Transverse colon (tissue), 4 donors: ENCODE measurements around the gene C9orf85. TPM values are rescaled to one million over a fixed set of nuclear protein-coding genes. Genes with fewer than 3 reads are reported as not detected.
A peak's percentile ranks its signal among the peaks of the same experiment; 100 is the strongest.

ENCODE experiments used
- DNase-seq: peaks from one replicate; pipeline ENCODE4 v3.0.0-alpha.2; 2019
- H3K27ac ChIP-seq, 4 donors: fragments of 200-600 bp; sonication (generic); 2 replicates each; pipeline ENCODE4 v1.5.1; 2016 to 2018; ENCODE audit warnings: inconsistent platforms in 4 of 4
- H3K27me3 ChIP-seq: fragments of 200-600 bp; sonication (generic); 2 replicates; pipeline ENCODE4 v1.5.1; 2017; ENCODE audit warnings: inconsistent platforms
- H3K36me3 ChIP-seq, 4 donors: fragments of 200-600 bp; sonication (generic); 2 replicates each; pipeline ENCODE4 v1.5.1; 2017 to 2019; ENCODE audit warnings: inconsistent platforms in 4 of 4
- H3K4me1 ChIP-seq, 4 donors: fragments of 200-600 bp; sonication (generic); 2 replicates each; pipeline ENCODE4 v1.5.1; 2017 to 2020; ENCODE audit warnings: inconsistent platforms in 4 of 4
- H3K4me3 ChIP-seq, 4 donors: fragments of 200-600 bp; sonication (generic); 1 replicate in 1 of 4; 2 replicates in 3 of 4; pipeline versions ENCODE4 v1.5.1 to v1.6.1; 2017 to 2019; ENCODE audit warnings: inconsistent platforms in 4 of 4
- H3K9me3 ChIP-seq, 2 donors: fragments of 200-600 bp; sonication (generic); 2 replicates each; pipeline ENCODE4 v1.5.1; 2017 to 2019; ENCODE audit warnings: inconsistent platforms in 2 of 2
- CTCF ChIP-seq, 5 experiments: fragments of 200-600 bp in 3 of 5; fragments of 450-650 bp in 2 of 5; sonication (generic) in 3 of 5; IDR thresholded peaks; 1 replicate in 2 of 5; 2 replicates in 3 of 5; pipeline ENCODE4 v1.5.1; 2016 to 2017; ENCODE audit warnings: antibody characterized with exemption in 5 of 5, inconsistent platforms in 3 of 5, mild to moderate bottlenecking in 2 of 5, moderate library complexity in 1 of 5
- EP300 ChIP-seq: sonication (generic); formaldehyde crosslinking; IDR thresholded peaks from one replicate; pipeline ENCODE4 v1.6.1; 2017; ENCODE audit warnings: antibody characterized with exemption, low read depth
- POLR2A ChIP-seq: fragments of 450-650 bp; IDR thresholded peaks from one replicate; pipeline ENCODE4 v1.6.1; 2016; ENCODE audit warnings: antibody characterized with exemption, mild to moderate bottlenecking, moderate library complexity
- POLR2AphosphoS5 ChIP-seq, 3 donors: sonication (generic); formaldehyde crosslinking; IDR thresholded peaks; one replicate each; pipeline ENCODE4 v1.6.1; 2016; ENCODE audit warnings: antibody characterized with exemption in 3 of 3
- WGBS, 2 donors: methylation state at CpG; one replicate each; pipeline ENCODE4 v1.1.5; 2018; ENCODE audit warnings: low coverage in 1 of 2; 5-methylcytosine and 5-hydroxymethylcytosine counted together
- in situ Hi-C, 4 donors: fragments of 200-750 bp; cut with MboI; loops; one replicate each; pipeline versions ENCODE4 v1.15.0 to v1.15.1; 2017; ENCODE audit warnings: low sequenced_read_pairs in 3 of 4, low pct_ligation_motif_present in 1 of 4, low pct_unique_long_range_greater_than_20kb in 1 of 4
- intact Hi-C: fragments of 100-400 bp; cut with DNase I; formaldehyde crosslinking; loops from one replicate; pipeline ENCODE4 v1.15.1; 2023; ENCODE audit warnings: low total_unique reads
- total RNA-seq, 4 donors: library from RNA; depleted of rRNA; stranded (reverse); fragments of >200 nt; gene quantifications; one replicate each; pipeline ENCODE4 v1.1.0, GENCODE V29; 2016

C9orf85 gene
- total RNA-seq, 4 donors from 2014 or later: 3.0 to 14.9 (median 9.8) TPM

- no peaks in the 10 kb centered on the region for H3K27me3 ChIP-seq
- 92% methylated on average over 1 of the region's 1 CpG; no CpG with 5 or more reads in 1 of the 2 donors for WGBS, 2 donors
- TF ChIP-seq POLR2AphosphoS5 (IDR thresholded peaks at IDR 0.05) (no peak), EP300 (no peak), POLR2A (no peak), CTCF (IDR thresholded peaks at IDR 0.05) (no peak)
- intact Hi-C loops: no loop called here
- no peak overlapping the region for H3K4me3 ChIP-seq
- peaks cover 6 to 7% of the 10 kb centered on the region in 2 donors for H3K9me3 ChIP-seq
- no peak for DNase-seq
- no peaks in the 10 kb centered on the region for H3K36me3 ChIP-seq
- in situ Hi-C loops: no loop called here
- H3K4me1 ChIP-seq: peaks cover 0 to 19% (median 2%) of the 10 kb centered on the region in 4 donors
- H3K27ac ChIP-seq: no peak overlapping the region
Measured at GRCh38 chr9:71965403-71965802, 54.0 kb downstream of the C9orf85 start.

- WGBS, 2 donors: 75 to 86% methylated on average over 5 of the region's 5 CpGs
- intact Hi-C loops: no loop called here
- TF ChIP-seq POLR2A: no peak
- no peak for TF ChIP-seq EP300
- no peak for TF ChIP-seq CTCF (IDR thresholded peaks at IDR 0.05)
- TF ChIP-seq POLR2AphosphoS5 (IDR thresholded peaks at IDR 0.05): no peak
- no peaks in the 10 kb centered on the region for H3K27me3 ChIP-seq
- in situ Hi-C loops: no loop called here
- no peak overlapping the region for H3K4me3 ChIP-seq
- peaks cover 6 to 7% of the 10 kb centered on the region in 2 donors for H3K9me3 ChIP-seq
- H3K36me3 ChIP-seq: no peaks in the 10 kb centered on the region
- DNase-seq: no peak
- no peak overlapping the region for H3K27ac ChIP-seq
- H3K4me1 ChIP-seq: peaks cover 0 to 9% (median 2%) of the 10 kb centered on the region in 4 donors
Measured at GRCh38 chr9:71966601-71967000, 55.2 kb downstream of the C9orf85 start.

DNA sequence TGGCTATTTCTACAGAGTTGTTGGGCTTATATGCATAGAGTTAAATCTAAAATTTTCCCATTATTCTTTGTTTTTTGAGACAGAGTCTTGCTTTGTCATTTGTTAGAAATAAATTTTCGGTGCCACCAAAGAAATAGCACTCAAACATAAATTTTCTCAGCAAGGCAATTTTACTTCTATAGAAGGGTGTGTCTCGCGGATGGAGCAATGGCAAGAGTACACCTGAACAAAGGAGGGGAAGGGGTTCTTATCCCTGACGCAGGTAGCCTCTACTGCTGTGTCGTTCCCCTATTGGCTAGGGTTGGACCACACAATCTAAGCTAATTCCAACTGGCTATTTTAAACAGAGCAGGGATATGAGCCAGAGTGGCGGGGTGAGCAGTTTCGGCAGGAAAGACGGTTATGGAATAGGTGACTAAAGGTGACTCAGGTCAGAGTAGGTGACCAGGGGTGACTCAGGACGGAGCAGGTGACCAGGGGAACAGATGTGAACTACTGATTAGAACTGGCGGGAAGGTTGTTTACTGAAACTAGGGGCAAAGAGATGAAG, 57.2 kb downstream of the C9orf85 start:
- Histone ChIP-seq H3K36me3 (peaks cover 0 to 10% (median 0%) of the 10 kb centered on the region in 4 donors), H3K4me3 (no peak overlapping the region), H3K4me1 (no peaks in the 10 kb centered on the region), H3K27me3 (no peaks in the 10 kb centered on the region), H3K9me3 (peaks cover 6 to 7% of the 10 kb centered on the region in 2 donors), H3K27ac (no peak overlapping the region)
- intact Hi-C loops (no loop called here), in situ Hi-C loops (no loop called here)
- WGBS, 2 donors: 85 to 89% methylated on average over 10 of the region's 10 CpGs
- DNase-seq: no peak
- TF ChIP-seq POLR2AphosphoS5 (IDR thresholded peaks at IDR 0.05) (no peak), EP300 (no peak), POLR2A (no peak), CTCF (IDR thresholded peaks at IDR 0.05) (no peak)

DNA sequence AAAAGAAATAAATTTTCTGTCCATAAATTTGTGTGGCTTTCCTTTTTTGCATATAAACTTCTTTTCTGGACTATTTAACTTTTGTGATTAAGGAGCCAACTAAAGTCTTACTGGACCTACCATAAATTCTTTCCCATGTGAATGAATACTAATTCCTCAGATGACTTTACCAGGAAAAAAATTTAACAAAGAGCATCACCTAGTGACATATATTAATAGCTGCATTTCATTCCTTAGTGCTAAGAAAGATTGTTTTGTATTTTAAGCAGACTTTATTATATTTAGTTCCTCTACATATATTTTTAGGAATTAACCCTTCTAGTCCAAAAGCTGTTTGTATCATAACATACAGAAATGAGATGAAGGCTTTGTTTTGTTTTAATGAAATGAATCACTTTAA, 64.4 kb downstream of the C9orf85 start:
- in situ Hi-C loops: loop anchor here in 1 of 4 donors (25.0 kb wide), 1 partner anchor 164 kb away; no protein-coding TSS in a partner anchor
- intact Hi-C loops: no loop called here
- no peak overlapping the region for H3K4me3 ChIP-seq
- no peaks in the 10 kb centered on the region for H3K9me3 ChIP-seq
- no peaks in the 10 kb centered on the region for H3K27me3 ChIP-seq
- TF ChIP-seq POLR2AphosphoS5 (IDR thresholded peaks at IDR 0.05) (no peak), EP300 (no peak), CTCF (IDR thresholded peaks at IDR 0.05) (peak in 3 of 5 experiments; percentile 15 to 19 (median 17))
- H3K4me1 ChIP-seq: no peaks in the 10 kb centered on the region
- H3K27ac ChIP-seq: no peak overlapping the region
- DNase-seq: no peak
- peaks cover 0 to 10% (median 0%) of the 10 kb centered on the region in 4 donors for H3K36me3 ChIP-seq
